ENCODE results near the gene FFAR3.

DNA sequence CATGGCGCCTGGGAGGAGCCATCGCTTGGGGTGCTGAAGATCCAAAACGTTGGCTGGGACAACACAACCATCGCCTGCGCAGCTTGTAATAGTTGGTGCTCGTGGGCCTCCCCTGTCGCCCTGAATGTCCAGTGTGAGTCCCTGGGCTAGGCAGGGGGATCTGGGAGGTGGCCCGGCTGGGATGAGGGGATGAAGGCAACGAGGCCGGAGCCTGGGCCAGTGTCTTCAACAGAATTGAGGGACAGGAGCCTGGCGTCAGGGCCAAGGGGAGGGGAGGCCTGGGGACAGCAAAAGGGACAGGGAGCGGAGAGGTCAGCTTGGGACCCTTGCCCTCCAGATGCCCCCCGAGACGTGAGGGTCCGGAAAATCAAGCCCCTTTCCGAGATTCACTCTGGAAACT is 17.3 kb upstream of the FFAR3 start:
- TF ChIP-seq, protein P1, sequence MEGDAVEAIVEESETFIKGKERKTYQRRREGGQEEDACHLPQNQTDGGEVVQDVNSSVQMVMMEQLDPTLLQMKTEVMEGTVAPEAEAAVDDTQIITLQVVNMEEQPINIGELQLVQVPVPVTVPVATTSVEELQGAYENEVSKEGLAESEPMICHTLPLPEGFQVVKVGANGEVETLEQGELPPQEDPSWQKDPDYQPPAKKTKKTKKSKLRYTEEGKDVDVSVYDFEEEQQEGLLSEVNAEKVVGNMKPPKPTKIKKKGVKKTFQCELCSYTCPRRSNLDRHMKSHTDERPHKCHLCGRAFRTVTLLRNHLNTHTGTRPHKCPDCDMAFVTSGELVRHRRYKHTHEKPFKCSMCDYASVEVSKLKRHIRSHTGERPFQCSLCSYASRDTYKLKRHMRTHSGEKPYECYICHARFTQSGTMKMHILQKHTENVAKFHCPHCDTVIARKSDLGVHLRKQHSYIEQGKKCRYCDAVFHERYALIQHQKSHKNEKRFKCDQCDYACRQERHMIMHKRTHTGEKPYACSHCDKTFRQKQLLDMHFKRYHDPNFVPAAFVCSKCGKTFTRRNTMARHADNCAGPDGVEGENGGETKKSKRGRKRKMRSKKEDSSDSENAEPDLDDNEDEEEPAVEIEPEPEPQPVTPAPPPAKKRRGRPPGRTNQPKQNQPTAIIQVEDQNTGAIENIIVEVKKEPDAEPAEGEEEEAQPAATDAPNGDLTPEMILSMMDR (conservative IDR thresholded peaks at IDR 0.05; ENCODE audit: low read depth, low read length), result no peak
- no peak for TF ChIP-seq EZH2 (IDR thresholded peaks at IDR 0.05; ENCODE audit: borderline replicate concordance, low read depth, low read length, poor library complexity, severe bottlenecking)
